ENCODE data around the gene NR4A1.

Gene NR4A1

DNA sequence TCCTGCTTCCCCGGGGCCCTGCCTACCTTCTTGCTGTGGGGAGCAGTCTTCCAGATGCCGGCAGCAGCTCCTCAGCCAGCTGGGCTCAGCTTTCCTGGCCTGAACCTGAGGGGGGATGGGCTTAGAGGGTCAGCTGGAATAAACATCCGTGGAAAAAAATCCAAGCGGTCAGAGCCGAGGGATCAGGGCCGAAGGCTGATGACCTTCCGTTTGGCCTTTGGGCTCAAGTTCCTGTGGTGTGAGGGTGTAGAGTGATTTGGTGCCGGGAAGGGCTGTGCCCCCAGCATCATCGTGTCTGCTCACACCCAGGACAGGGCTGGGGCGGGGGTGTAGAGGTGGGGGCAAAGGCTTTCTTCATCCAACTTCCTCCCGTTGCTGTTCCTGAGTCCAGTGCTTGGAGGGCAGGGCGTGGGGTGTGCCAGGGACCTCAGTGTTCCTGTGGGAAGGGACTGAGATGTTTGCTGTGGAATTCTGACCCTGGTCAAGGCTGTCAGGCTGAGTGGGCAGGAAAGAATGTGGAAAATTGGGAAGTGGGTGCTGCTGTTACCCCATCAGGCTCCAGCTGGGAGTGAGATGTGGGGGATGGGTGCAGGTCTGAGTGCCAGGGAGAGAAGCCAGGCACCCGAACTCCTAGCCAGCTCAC lies 30.9 kb downstream of the NR4A1 start:
- no peak for DNase-seq (ENCODE audit: low read depth)
- TF ChIP-seq, protein P1, sequence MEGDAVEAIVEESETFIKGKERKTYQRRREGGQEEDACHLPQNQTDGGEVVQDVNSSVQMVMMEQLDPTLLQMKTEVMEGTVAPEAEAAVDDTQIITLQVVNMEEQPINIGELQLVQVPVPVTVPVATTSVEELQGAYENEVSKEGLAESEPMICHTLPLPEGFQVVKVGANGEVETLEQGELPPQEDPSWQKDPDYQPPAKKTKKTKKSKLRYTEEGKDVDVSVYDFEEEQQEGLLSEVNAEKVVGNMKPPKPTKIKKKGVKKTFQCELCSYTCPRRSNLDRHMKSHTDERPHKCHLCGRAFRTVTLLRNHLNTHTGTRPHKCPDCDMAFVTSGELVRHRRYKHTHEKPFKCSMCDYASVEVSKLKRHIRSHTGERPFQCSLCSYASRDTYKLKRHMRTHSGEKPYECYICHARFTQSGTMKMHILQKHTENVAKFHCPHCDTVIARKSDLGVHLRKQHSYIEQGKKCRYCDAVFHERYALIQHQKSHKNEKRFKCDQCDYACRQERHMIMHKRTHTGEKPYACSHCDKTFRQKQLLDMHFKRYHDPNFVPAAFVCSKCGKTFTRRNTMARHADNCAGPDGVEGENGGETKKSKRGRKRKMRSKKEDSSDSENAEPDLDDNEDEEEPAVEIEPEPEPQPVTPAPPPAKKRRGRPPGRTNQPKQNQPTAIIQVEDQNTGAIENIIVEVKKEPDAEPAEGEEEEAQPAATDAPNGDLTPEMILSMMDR (IDR thresholded peaks at IDR 0.05; ENCODE audit: low read depth, low read length, missing control alignments), result no peak
- no peak overlapping the region for H3K4me3 ChIP-seq (ENCODE audit: low read depth, low read length)

GRCh38 chr12:52082669-52082987 lies 31.4 kb downstream of the NR4A1 start:
- DNase-seq (ENCODE audit: low read depth), result no peak
- H3K4me3 ChIP-seq (ENCODE audit: low read depth, low read length), result no peak overlapping the region
- TF ChIP-seq, protein P1 (IDR thresholded peaks at IDR 0.05; ENCODE audit: low read depth, low read length, missing control alignments), result no peak

DNA sequence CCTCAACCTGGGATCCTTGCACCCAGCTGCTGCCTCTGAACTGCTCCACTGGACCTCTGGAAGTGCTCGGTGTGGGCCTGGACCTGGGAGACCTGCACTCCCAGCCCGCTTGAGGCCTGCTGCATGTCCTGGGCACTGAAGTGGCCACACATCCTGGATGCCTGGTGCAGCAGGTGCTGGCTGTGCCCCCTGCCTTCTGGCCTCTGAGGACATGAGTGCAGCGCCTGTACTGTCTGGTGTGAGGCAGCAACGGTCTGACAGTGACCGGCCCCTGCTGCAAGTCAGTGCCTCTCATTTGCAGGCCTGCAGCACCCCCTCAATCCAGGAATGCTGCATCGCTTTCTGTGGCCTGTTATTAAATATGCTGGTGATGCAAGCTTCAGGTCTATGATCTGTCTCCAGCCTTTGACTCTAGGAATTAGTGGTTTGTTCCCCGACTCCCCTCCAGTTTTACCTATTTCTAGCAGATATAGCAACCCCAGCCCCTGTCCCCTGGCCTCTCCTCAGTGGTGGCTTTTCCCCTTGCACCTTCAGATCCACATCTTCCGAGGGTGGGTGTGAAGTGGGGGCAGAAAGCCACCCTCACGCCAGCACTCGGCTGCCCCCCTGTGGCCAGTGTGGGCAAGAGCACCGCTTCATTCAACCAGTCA lies 31.9 kb downstream of the NR4A1 start:
- H3K4me3 ChIP-seq (ENCODE audit: low read depth, low read length), result no peak overlapping the region
- TF ChIP-seq, protein P1 (IDR thresholded peaks at IDR 0.05; ENCODE audit: low read depth, low read length, missing control alignments), result peak; percentile 97
- no peak for DNase-seq (ENCODE audit: low read depth)

DNA sequence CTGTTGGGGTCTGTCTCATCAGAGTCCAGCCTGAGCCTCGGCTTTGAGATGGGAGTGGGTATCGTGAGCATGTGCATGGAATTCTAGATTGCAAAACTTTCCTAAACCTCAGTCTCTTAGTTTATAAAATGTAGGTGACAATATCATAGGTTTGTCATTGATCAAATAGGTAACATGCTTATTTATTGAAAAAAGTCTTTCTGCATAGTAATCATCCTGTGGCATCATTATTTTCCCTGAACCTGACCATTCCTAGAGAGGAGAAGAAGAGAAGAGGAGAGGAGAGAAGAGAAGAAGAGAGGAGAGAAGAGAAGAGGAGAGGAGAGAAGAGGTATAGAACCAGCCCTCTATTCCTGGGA lies 32.4 kb downstream of the NR4A1 start:
- no peak overlapping the region for H3K4me3 ChIP-seq (ENCODE audit: low read depth, low read length)
- DNase-seq (ENCODE audit: low read depth), result no peak
- TF ChIP-seq, protein P1 (IDR thresholded peaks at IDR 0.05; ENCODE audit: low read depth, low read length, missing control alignments), result no peak

GRCh38 chr12:52084491-52085231 lies 33.4 kb downstream of the NR4A1 start:
- no peak overlapping the region for H3K4me3 ChIP-seq (ENCODE audit: low read depth, low read length)
- DNase-seq (ENCODE audit: low read depth), result no peak
- TF ChIP-seq, protein P1 (IDR thresholded peaks at IDR 0.05; ENCODE audit: low read depth, low read length, missing control alignments), result no peak

- TF ChIP-seq, protein P1 (IDR thresholded peaks at IDR 0.05; ENCODE audit: low read depth, low read length, missing control alignments), result no peak
- no peak for DNase-seq (ENCODE audit: low read depth)
- no peak overlapping the region for H3K4me3 ChIP-seq (ENCODE audit: low read depth, low read length)
Observed at GRCh38 chr12:52085682-52086180, 34.5 kb downstream of the NR4A1 start.

Data from GM12864 (cell line).